BE2C (cell line): ENCODE data around the gene CD59.

Experiments
- DNase-seq: peaks from one replicate; pipeline ENCODE4 v3.0.0-alpha.2; 2020
- H3K27me3 ChIP-seq: fragments of 250-450 bp; sonication (Bioruptor Pico); 2 replicates; pipeline ENCODE4 v1.5.1; 2020; ENCODE audit warnings: mild to moderate bottlenecking
- H3K36me3 ChIP-seq: fragments of 250-450 bp; sonication (Bioruptor Pico); 2 replicates; pipeline ENCODE4 v1.5.1; 2020; ENCODE audit warnings: mild to moderate bottlenecking
- H3K4me1 ChIP-seq: fragments of 250-450 bp; sonication (Bioruptor Pico); 2 replicates; pipeline ENCODE4 v1.5.1; 2020
- H3K4me3 ChIP-seq: 2 replicates; pipeline ENCODE4 v1.5.1; 2011; ENCODE audit warnings: low read depth, low read length
- H3K9me3 ChIP-seq: fragments of 250-450 bp; sonication (Bioruptor Pico); 2 replicates; pipeline ENCODE4 v1.5.1; 2020
- TF ChIP-seq, protein P1 (sequence below): IDR thresholded peaks from 2 replicates; pipeline ENCODE4 v1.5.1; 2012; ENCODE audit warnings: mild to moderate bottlenecking, low read depth, low read length

CD59 gene

DNA sequence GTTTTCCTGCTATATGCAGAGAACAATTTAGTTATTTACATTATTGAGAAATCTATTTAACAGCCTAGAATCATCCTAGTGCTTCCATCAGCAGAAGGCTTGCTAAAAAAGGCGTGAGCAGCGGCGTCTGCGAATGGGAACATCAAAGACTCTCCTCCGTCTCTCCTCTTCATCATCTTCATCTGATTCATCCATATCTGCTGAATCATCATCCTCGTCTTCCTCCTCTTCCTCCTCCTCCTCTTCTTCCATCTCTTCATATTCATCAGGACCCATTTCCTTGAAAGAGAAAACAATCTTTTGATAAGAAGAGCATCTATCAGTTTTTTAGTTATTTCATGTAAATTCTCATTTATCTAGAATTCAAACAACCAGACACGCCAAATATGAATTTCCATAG lies 5.6 kb upstream of the CD59 start:
- H3K27me3 ChIP-seq, result no peaks in the 10 kb centered on the region
- TF ChIP-seq, protein P1, sequence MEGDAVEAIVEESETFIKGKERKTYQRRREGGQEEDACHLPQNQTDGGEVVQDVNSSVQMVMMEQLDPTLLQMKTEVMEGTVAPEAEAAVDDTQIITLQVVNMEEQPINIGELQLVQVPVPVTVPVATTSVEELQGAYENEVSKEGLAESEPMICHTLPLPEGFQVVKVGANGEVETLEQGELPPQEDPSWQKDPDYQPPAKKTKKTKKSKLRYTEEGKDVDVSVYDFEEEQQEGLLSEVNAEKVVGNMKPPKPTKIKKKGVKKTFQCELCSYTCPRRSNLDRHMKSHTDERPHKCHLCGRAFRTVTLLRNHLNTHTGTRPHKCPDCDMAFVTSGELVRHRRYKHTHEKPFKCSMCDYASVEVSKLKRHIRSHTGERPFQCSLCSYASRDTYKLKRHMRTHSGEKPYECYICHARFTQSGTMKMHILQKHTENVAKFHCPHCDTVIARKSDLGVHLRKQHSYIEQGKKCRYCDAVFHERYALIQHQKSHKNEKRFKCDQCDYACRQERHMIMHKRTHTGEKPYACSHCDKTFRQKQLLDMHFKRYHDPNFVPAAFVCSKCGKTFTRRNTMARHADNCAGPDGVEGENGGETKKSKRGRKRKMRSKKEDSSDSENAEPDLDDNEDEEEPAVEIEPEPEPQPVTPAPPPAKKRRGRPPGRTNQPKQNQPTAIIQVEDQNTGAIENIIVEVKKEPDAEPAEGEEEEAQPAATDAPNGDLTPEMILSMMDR, result no peak
- H3K4me1 ChIP-seq, result no peaks in the 10 kb centered on the region
- no peak for DNase-seq
- H3K9me3 ChIP-seq, result no peaks in the 10 kb centered on the region
- H3K4me3 ChIP-seq, result no peak overlapping the region
- H3K36me3 ChIP-seq, result no peaks in the 10 kb centered on the region

DNA sequence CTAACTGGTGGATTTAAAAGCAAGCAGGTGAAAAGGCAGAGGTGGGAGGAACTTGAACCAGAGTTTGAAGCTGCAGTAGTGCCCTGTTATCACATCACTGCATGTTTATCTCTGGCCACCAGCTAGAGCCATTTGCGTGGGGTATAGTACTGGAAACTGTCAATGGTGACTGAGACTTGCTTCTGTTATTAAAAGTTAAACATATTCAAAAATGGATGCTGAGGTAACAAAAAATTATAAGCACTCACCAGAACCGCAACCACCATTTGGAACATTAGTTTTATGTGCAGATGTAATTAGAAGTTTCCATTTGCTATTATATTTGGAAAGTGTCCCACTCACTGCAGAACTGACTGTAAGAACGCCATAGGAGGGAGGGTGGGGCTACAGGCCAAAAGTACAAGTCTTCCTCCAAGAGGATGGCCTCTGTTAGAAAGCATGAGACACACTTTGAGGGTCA lies 1.2 kb upstream of the CD59 start:
- Histone ChIP-seq H3K27me3 (no peaks in the 10 kb centered on the region), H3K36me3 (no peaks in the 10 kb centered on the region), H3K4me1 (no peaks in the 10 kb centered on the region), H3K4me3 (no peak overlapping the region), H3K9me3 (no peaks in the 10 kb centered on the region)
- no peak for DNase-seq
- TF ChIP-seq, protein P1, result no peak

DNA sequence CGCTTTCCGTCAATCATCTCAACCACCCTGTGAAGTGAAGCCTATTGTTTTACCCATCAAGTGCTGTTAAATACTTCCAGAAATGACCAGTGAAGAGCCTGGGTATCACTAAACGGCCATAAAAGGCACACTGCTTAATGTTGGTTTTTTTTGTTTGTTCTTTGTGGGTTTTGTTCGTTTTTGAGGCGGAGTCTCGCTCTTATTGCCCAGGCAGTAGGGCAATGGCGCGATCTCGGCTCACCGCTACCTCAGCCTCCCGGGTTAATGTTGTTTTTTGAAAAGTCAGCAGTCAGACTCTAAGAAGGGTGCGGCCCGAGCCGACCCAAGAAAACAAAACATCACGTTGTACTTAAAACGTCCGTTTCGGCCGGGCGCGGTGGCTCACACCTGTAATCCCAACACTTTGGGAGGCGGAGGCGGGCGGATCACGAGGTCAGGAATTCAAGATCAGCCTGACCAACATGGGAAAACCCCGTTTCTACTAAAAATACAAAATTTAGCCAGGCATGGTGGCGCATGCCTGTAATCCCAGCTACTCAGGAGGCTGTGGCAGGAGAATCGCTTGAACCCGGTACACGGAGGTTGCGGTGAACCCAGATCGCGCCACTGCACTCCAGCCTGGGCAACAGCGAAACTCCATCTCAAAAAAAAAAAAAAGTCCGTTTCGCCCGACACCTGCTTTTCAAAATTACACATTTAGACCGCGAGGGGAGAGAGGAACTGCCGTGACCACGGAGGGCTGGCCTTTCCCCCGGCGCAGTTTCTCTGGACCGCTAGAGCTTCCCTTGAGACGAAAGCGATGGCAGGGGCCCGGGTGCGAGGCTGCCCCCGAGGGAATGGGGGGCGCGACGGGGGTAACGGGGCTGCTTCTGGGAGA lies 714 bp downstream of the CD59 start:
- no peaks in the 10 kb centered on the region for H3K27me3 ChIP-seq
- H3K9me3 ChIP-seq, result no peaks in the 10 kb centered on the region
- peak; percentile 8 for DNase-seq
- no peaks in the 10 kb centered on the region; the same call in 1 of the 2 replicates for H3K4me1 ChIP-seq
- TF ChIP-seq, protein P1, result no peak
- peak overlapping the region; percentile 63 for H3K4me3 ChIP-seq
- H3K36me3 ChIP-seq, result no peaks in the 10 kb centered on the region

DNA sequence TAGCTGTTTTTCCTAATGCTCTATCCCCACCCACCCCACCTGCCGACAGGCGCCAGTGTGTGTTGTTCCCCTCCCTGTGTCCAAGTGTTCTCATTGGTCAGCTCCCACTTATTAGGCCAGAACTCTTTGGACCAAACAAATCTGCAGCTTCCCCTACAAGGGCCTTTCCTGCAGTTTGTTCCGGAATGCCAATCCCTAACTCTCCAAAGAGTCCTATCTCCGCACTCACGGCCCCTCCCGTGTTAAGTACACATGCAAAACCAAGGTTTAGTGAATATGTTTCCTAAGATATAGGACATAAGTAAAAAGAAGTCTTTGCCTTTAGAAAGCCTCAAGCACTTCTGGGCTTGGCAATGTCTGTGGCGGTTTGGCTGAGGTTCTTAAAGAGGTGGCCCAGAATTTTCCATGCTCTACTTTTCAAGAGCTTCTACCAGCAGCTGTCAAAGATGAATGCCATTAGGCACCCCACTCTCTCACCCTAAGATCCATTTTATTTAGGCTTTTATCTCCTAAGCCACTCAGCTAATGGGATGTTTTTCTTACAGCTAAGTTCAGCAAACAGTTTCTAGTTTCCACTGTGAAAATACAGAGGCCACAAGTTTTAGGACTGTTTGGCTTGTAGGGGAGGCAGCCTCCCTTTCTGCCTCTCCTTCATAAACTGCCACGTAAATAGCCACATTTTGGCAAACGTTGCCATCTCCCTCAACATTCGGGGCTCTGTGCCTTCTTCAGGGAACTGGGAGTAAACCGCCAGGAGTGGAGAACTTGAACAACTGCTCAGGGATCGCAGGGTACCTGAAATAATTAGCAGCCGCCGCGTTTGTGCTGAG lies 1.6 kb downstream of the CD59 start:
- H3K4me3 ChIP-seq, result no peak overlapping the region
- TF ChIP-seq, protein P1, result no peak
- no peaks in the 10 kb centered on the region; the same call in 1 of the 2 replicates for H3K4me1 ChIP-seq
- no peak for DNase-seq
- no peaks in the 10 kb centered on the region for H3K27me3 ChIP-seq
- no peaks in the 10 kb centered on the region for H3K9me3 ChIP-seq
- H3K36me3 ChIP-seq, result no peaks in the 10 kb centered on the region

DNA sequence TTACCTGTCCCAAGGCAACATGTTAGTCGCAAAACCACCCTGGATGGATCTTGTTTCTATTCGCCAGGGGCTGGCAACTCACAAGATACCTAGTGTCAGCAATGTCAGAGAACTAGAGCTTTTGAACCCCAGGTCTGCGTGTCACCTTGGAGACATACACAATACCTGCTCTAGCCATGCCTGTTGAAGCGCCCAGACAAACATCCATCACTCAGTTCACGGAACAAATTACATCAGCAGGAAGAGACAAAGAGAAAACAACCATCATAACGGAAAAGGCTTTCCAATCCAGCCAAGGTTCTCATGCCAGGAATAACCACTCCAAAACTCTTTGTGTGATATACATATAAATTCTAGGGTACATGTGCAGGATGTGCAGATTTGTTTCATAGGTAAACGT lies 2.2 kb downstream of the CD59 start:
- no peak for DNase-seq

More for the DNA sequence above, 2.2 kb downstream of the CD59 start:
- TF ChIP-seq, protein P1, result no peak
- Histone ChIP-seq H3K9me3 (no peaks in the 10 kb centered on the region), H3K4me3 (no peak overlapping the region), H3K36me3 (no peaks in the 10 kb centered on the region), H3K4me1 (no peaks in the 10 kb centered on the region; the same call in 1 of the 2 replicates), H3K27me3 (no peaks in the 10 kb centered on the region)
